GM10266 (cell line): ENCODE results near the gene HCFC2.
A peak's percentile ranks its signal among the peaks of the same experiment; 100 is the strongest.

Experiments used
- DNase-seq: peaks from one replicate; pipeline ENCODE4 v3.0.0; 2012; ENCODE audit errors: extremely low spot score
- TF ChIP-seq, protein P1 (sequence below): IDR thresholded peaks from 2 replicates; pipeline ENCODE4 v1.5.1; 2012; ENCODE audit warnings: mild to moderate bottlenecking, low read depth; ENCODE audit not compliant: control insufficient read depth, insufficient read depth; ENCODE audit errors: missing control alignments

The HCFC2 gene

DNA sequence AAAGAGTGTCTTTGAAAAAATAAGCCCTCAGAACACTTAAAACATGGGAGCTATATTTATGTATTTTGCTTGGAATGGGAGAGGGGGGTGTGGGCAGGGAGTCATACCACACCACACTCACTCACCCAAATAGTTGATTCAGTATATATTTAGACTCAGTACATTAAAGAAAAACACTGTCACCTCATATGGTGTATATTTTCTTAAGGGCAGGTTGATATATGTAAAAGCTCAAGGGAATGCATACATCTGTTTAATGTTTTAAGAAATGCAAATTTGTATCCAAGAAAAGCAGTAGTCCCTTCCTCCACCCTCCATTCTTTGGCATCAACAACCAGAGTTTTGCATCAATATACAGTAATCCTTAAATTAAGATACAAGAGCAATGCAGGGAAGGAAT lies 72.2 kb downstream of the HCFC2 start:
- TF ChIP-seq, protein P1, sequence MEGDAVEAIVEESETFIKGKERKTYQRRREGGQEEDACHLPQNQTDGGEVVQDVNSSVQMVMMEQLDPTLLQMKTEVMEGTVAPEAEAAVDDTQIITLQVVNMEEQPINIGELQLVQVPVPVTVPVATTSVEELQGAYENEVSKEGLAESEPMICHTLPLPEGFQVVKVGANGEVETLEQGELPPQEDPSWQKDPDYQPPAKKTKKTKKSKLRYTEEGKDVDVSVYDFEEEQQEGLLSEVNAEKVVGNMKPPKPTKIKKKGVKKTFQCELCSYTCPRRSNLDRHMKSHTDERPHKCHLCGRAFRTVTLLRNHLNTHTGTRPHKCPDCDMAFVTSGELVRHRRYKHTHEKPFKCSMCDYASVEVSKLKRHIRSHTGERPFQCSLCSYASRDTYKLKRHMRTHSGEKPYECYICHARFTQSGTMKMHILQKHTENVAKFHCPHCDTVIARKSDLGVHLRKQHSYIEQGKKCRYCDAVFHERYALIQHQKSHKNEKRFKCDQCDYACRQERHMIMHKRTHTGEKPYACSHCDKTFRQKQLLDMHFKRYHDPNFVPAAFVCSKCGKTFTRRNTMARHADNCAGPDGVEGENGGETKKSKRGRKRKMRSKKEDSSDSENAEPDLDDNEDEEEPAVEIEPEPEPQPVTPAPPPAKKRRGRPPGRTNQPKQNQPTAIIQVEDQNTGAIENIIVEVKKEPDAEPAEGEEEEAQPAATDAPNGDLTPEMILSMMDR: no peak
- no peak for DNase-seq

DNA sequence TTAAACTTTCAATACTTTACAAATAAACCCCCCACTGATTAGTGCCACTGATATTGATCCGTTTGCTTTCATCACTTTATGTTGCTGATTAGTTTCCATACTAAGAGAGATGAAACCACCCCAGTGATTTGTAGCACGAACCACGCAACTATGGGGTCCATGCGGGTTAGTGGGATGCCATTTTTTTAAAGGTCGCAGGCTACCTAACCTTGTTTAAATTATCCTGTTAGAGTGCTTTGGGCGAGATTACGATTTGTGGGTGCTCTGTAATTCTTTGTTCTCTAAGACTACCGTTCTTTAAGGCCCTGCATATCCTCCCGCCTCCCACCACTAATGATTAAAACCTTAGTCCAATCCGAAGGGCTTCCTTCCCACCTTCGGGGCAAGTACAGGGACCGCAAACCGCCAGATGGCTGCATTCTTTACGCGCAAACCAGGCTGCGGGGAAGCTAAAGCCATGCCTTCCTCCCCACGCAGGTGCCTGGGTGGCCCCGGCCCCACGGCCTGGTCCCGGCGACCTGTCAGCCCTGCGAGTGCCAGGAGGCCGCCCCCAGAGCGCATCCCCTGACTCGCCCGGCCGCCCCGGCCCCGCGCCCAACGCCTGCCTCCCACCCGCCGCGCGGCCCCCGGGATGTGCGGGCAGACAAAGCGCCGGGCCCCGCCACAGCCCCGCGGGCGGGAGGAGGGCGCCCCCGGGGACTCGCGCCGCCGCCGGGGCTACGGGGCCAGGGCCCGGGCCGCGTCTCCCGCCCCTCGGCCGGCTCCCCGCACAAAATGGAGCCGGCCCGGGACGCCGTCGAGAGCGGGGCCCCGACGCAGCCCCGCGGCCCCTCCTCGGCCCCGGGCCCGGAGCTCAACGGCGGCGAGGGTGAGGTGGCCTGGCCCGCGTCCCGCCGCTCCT lies 72.9 kb downstream of the HCFC2 start:
- TF ChIP-seq, protein P1: no peak
- peak; percentile 54 for DNase-seq

DNA sequence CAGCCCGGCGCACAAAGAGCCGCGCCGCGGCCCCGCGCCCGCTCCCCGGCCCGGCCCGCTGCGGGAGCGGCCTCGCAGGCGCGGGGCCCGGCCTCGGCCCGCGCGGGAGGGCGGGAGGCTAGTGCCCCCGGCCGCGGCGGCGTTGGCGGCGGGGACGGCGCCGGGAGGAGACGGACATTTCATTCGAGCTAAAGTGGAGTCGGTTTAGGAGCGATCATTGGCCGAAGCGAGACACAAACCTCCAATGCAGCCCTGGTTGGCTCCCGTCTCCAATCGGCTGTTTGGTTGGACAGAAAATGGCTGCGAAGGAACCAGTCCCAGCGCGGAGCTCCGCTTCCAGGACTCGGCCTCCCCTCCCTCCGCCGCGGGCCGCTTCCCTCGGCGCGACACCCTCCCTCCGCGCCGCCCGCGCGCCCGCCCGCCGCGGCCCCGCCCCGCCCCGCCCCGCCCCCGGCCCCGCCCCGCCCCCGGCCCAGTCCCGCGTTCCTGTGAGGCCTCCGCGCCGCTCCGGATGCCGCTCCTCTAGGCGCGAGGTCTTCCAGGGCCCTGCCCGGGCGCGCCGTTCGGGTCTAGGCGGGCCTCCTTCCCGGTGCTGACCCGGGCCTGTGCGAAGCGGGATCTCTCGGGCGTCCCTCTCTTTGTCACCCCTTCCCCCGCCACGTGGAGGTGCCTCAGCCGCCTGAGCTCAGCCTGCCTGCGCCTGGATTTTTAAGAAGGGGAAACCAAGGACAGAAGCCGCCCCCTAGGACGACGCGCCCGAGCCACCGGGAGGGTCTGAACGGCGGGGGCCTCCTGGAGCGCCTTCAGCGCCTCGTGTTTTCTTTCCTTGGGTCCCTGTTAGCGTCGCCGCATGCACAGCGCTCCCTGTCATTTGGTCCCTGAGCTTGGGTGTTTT lies 73.8 kb downstream of the HCFC2 start, which contains the start of gene NFYB:
Gene NFYB (minus strand): TSS at position 309 of the 895 bp plus-strand sequence. CDS start 2,757 bp downstream, outside the sequence.
- peak; percentile 99 for DNase-seq
- TF ChIP-seq, protein P1: no peak

DNA sequence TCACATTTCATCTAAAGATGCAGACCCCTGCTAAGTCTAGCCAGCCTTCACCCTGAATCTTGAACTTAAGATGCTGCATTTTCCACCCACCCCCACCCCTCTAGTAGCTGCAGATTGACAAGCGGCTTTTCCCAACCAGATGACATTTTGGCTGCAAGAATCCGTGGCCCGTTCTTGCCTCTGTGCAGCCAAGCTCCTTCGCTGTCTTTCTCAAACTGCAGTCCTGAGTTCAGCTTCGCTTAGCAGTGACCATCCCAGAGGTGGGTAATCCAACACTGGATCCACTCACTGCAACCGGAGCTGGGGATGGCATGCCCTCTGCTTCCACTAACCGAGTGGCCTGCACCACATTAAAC lies 74.4 kb downstream of the HCFC2 start:
- no peak for DNase-seq
- TF ChIP-seq, protein P1: no peak

DNA sequence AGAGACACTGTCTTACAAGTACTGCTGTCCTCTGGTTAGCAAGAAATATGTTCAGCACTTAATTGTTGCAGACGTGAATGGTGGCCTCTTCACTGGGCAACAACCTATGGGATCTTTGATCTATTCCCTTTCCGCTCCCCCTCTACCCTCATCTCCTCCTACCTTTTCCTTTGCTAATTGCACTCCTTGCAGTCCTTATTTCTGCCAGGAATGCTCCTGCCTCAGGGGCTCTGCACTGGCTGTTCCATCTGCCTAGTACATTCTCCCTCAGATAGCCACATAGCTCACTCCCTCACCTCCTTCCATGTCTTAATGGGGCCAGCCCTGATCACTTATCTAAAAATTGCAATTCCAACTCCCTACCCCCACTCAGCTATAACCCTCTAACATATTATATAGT lies 78.2 kb downstream of the HCFC2 start:
- no peak for DNase-seq
- TF ChIP-seq, protein P1: no peak

DNA sequence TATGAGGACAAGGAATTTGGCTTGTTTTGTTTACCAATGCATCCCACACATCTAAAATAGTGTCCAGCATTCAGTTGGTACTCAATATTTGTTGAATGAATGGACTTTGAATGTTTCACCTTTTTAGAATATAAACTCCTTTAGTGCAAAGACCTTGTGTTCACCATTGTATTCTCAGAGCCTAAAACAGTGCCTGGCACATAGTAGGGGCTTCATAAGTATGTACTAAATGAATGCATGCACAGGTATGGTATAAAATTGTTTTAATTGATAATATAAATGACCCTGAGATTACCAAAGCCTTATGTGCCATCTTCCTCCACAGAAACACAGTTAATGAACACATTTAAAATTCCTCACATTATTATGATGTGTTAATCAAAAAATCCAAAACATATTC lies 78.7 kb downstream of the HCFC2 start:
- TF ChIP-seq, protein P1: no peak
- DNase-seq: no peak
